GM19025 (cell line): ENCODE measurements around the gene GAPDH.
"Not testable (repeated sequence)": the region's sequence is repeated elsewhere in the genome, so short reads cannot be mapped to it uniquely, and the experiment has no call there.

ENCODE experiments used
- ATAC-seq: cut with Tn5 transposase; IDR thresholded peaks from one replicate; pipeline ENCODE4 v1.9.1; 2021; ENCODE audit warnings: mild to moderate bottlenecking, low read depth, moderate library complexity; ENCODE audit not compliant: unreplicated experiment

Gene GAPDH

DNA sequence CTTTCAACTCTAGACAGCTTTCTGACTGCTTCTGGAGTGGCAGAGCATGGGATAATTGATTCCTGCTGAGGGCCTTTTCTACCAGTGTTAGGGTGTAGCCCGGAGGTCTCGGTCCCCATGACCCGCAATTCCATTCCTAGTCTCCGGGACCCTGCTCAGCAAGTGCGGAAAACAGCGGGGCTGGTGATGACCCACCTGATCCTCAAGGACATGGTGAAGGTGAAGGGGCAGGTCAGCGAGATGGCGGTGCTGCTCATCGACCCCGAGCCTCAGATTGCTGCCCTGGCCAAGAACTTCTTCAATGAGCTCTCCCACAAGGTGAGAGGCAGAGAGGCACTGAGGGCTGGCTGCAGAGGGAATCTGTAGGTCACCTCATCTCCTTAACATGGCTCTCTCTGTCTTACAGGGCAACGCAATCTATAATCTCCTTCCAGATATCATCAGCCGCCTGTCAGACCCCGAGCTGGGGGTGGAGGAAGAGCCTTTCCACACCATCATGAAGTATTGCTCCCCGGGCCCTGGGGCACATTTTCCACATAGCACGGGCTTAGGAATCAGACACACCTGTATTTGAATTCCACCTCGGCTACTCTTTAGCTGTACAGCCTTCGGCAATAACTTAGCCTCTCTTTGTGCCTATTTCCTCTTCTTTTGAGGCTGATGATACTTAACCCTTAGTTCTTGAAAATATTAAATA is 5.6 kb upstream of the GAPDH start:
- ATAC-seq = no peak

DNA sequence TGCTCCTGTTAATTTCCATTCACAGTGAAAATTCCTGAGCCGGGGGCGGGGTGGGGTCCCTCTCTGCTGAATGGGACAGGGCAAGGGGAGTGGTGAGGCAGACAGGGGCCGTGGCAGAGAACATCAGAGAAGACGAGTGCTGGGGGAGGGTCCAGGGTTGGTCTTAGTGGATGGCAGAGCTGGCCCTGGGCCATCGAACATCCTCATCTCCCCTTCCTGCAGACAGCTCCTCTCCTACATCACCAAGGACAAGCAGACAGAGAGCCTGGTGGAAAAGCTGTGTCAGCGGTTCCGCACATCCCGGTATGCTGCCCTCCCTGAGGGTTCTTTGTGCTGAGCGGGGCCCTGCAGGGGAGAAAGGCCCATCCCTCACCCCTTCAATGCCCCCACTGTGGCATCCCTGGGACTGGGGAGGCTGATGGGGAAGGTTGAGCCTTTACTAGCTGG is 5.0 kb upstream of the GAPDH start:
- ATAC-seq = no peak

DNA sequence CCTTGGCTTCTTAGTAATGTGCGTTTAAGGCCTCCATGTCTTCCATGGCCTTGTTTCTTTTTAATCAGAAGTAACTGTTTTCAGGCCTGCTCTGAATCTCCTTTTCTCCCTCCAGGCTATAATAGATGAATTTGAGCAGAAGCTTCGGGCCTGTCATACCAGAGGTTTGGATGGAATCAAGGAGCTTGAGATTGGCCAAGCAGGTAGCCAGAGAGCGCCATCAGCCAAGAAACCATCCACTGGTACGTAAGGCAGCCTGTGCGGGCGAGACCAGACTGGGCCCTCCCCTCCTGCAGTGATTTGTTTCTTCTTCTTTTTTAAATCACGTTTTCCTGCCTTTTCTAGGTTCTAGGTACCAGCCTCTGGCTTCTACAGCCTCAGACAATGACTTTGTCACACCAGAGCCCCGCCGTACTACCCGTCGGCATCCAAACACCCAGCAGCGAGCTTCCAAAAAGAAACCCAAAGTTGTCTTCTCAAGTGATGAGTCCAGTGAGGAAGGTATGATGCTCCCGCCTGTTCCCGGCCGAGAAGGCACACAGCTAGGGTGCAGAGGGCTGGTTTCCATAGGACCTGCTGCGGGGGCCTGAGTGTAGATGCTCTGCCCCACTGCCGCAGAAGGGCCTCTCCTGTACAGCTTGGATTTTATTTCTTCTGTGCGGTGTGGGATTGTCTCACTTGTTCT is 3.6 kb upstream of the GAPDH start:
- ATAC-seq = no peak

DNA sequence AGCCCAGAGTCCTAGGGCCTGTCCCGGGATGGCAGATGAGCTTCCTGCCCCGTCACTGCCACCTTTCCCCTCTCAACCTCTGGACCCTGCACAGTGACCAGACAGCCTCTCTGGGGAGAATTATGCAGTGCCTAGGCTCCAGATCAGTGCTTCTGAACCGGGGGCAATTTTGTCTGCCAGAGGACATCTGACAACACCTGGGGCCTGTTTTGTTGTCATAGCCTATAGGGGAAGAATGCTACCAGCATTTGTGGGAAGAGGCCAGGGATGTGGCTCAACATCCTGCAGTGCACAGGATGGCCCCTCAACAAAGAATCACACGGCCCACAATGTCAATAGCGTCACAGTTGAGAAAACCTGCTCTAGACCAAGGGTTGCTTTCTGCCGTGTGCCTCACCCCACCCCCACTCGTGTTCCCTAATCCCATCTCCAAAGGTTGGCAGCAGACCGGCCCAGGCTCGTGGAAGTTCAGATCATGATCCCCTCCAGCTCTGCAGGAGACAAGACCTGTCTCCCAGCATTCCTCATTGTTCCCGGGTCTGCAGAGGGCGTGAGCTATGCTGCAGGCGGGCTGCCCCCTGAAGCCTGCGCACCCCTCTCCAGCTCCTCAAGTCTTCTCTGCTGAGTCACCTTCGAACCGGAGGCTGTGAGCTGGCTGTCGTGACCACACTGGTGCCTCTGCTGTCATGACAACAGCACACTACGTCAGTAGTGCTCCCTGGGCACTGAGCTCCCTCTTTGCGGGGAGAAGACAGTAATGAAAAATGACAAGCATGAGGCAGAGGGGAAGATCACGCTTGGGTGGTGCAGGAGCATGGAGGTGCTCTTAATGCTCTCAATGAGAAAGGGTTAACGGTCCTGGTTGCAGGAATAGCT is 2.0 kb upstream of the GAPDH start:
- no peak for ATAC-seq

DNA sequence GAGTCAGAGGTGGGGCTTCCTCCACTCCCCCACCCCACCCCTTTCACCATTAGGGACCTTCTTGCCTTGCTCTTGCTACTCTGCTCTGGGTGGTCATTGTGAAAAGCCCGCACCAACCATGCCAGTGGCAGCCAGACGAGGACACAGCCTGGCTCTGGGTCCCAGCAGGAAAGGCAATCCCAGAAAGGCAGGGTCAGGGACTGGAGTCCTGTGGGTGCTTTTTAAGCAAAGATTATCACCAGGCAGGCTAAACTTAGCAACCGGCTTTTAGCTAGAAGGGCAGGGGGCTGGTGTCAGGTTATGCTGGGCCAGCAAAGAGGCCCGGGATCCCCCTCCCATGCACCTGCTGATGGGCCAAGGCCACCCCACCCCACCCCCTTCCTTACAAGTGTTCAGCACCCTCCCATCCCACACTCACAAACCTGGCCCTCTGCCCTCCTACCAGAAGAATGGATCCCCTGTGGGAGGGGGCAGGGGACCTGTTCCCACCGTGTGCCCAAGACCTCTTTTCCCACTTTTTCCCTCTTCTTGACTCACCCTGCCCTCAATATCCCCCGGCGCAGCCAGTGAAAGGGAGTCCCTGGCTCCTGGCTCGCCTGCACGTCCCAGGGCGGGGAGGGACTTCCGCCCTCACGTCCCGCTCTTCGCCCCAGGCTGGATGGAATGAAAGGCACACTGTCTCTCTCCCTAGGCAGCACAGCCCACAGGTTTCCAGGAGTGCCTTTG is 1.2 kb upstream of the GAPDH start:
- peak; percentile 6 for ATAC-seq

DNA sequence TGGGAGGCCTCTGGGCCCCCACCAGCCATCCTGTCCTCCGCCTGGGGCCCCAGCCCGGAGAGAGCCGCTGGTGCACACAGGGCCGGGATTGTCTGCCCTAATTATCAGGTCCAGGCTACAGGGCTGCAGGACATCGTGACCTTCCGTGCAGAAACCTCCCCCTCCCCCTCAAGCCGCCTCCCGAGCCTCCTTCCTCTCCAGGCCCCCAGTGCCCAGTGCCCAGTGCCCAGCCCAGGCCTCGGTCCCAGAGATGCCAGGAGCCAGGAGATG is 729 bp upstream of the GAPDH start:
- peak; percentile 9 for ATAC-seq

DNA sequence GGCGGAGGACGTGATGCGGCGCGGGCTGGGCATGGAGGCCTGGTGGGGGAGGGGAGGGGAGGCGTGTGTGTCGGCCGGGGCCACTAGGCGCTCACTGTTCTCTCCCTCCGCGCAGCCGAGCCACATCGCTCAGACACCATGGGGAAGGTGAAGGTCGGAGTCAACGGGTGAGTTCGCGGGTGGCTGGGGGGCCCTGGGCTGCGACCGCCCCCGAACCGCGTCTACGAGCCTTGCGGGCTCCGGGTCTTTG is 303 bp downstream of the GAPDH start:
- no peak for ATAC-seq

DNA sequence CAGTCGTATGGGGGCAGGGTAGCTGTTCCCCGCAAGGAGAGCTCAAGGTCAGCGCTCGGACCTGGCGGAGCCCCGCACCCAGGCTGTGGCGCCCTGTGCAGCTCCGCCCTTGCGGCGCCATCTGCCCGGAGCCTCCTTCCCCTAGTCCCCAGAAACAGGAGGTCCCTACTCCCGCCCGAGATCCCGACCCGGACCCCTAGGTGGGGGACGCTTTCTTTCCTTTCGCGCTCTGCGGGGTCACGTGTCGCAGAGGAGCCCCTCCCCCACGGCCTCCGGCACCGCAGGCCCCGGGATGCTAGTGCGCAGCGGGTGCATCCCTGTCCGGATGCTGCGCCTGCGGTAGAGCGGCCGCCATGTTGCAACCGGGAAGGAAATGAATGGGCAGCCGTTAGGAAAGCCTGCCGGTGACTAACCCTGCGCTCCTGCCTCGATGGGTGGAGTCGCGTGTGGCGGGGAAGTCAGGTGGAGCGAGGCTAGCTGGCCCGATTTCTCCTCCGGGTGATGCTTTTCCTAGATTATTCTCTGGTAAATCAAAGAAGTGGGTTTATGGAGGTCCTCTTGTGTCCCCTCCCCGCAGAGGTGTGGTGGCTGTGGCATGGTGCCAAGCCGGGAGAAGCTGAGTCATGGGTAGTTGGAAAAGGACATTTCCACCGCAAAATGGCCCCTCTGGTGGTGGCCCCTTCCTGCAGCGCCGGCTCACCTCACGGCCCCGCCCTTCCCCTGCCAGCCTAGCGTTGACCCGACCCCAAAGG is 804 bp downstream of the GAPDH start:
- ATAC-seq = peak; percentile 0

DNA sequence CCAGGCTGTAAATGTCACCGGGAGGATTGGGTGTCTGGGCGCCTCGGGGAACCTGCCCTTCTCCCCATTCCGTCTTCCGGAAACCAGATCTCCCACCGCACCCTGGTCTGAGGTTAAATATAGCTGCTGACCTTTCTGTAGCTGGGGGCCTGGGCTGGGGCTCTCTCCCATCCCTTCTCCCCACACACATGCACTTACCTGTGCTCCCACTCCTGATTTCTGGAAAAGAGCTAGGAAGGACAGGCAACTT is 1.3 kb downstream of the GAPDH start:
- ATAC-seq = no peak

DNA sequence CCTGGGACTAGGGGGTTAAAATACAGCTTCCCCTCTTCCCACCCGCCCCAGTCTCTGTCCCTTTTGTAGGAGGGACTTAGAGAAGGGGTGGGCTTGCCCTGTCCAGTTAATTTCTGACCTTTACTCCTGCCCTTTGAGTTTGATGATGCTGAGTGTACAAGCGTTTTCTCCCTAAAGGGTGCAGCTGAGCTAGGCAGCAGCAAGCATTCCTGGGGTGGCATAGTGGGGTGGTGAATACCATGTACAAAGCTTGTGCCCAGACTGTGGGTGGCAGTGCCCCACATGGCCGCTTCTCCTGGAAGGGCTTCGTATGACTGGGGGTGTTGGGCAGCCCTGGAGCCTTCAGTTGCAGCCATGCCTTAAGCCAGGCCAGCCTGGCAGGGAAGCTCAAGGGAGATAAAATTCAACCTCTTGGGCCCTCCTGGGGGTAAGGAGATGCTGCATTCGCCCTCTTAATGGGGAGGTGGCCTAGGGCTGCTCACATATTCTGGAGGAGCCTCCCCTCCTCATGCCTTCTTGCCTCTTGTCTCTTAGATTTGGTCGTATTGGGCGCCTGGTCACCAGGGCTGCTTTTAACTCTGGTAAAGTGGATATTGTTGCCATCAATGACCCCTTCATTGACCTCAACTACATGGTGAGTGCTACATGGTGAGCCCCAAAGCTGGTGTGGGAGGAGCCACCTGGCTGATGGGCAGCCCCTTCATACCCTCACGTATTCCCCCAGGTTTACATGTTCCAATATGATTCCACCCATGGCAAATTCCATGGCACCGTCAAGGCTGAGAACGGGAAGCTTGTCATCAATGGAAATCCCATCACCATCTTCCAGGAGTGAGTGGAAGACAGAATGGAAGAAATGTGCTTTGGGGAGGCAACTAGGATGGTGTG is 1.9 kb downstream of the GAPDH start:
- no peak for ATAC-seq

DNA sequence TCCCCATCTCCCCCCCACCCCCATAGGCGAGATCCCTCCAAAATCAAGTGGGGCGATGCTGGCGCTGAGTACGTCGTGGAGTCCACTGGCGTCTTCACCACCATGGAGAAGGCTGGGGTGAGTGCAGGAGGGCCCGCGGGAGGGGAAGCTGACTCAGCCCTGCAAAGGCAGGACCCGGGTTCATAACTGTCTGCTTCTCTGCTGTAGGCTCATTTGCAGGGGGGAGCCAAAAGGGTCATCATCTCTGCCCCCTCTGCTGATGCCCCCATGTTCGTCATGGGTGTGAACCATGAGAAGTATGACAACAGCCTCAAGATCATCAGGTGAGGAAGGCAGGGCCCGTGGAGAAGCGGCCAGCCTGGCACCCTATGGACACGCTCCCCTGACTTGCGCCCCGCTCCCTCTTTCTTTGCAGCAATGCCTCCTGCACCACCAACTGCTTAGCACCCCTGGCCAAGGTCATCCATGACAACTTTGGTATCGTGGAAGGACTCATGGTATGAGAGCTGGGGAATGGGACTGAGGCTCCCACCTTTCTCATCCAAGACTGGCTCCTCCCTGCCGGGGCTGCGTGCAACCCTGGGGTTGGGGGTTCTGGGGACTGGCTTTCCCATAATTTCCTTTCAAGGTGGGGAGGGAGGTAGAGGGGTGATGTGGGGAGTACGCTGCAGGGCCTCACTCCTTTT is 2.7 kb downstream of the GAPDH start:
- no peak for ATAC-seq

DNA sequence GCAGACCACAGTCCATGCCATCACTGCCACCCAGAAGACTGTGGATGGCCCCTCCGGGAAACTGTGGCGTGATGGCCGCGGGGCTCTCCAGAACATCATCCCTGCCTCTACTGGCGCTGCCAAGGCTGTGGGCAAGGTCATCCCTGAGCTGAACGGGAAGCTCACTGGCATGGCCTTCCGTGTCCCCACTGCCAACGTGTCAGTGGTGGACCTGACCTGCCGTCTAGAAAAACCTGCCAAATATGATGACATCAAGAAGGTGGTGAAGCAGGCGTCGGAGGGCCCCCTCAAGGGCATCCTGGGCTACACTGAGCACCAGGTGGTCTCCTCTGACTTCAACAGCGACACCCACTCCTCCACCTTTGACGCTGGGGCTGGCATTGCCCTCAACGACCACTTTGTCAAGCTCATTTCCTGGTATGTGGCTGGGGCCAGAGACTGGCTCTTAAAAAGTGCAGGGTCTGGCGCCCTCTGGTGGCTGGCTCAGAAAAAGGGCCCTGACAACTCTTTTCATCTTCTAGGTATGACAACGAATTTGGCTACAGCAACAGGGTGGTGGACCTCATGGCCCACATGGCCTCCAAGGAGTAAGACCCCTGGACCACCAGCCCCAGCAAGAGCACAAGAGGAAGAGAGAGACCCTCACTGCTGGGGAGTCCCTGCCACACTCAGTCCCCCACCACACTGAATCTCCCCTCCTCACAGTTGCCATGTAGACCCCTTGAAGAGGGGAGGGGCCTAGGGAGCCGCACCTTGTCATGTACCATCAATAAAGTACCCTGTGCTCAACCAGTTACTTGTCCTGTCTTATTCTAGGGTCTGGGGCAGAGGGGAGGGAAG is 3.5 kb downstream of the GAPDH start:
- not testable (repeated sequence) for ATAC-seq

DNA sequence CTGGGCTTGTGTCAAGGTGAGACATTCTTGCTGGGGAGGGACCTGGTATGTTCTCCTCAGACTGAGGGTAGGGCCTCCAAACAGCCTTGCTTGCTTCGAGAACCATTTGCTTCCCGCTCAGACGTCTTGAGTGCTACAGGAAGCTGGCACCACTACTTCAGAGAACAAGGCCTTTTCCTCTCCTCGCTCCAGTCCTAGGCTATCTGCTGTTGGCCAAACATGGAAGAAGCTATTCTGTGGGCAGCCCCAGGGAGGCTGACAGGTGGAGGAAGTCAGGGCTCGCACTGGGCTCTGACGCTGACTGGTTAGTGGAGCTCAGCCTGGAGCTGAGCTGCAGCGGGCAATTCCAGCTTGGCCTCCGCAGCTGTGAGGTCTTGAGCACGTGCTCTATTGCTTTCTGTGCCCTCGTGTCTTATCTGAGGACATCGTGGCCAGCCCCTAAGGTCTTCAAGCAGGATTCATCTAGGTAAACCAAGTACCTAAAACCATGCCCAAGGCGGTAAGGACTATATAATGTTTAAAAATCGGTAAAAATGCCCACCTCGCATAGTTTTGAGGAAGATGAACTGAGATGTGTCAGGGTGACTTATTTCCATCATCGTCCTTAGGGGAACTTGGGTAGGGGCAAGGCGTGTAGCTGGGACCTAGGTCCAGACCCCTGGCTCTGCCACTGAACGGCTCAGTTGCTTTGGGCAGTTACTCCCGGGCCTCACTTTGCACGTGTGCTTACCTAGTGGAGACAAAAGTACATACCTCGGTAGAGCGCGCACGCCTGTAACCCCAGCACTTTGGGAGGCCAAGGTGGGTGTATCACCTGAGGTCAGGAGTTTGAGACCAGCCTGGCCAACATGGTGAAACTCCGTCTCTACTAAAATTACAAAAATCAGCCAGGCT is 4.3 kb downstream of the GAPDH start:
- ATAC-seq = no peak

DNA sequence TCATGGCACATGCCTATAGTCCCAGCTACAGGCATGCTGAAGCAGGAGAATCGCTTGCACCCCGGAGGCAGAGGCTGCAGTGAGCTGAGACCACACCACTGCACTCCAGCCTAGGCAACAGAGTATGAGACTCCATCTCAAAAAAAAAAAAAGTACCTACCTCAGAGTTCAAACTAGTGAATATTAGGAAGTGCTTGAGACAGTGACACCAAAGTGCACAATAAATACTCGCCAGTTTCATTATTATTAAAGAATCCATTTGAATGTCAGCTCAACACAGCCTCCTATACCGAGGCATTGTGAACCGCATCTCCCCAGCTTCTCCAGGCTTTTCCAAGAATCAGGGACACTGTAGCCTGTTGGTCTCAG is 5.0 kb downstream of the GAPDH start:
- no peak for ATAC-seq

DNA sequence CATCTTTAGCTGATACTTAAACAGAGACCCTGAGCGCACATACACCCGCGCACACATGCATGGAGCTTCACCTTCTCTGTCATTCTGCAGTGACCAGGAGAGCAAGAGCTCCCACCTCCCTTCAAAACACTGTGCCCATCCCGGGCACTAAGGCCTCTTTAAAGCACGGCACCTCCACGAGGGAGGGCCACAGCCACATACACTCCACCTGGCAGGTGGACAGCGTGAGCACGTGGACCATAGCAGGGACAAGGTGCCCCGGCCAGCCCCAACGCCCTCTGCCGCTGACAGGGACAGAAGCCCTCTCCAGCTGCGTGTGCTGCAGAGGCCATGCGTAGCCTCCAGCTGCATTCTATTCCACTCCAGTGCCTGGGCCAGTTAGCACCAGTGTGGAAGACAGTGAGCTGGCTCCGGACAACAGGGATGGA is 5.4 kb downstream of the GAPDH start:
- ATAC-seq = no peak

DNA sequence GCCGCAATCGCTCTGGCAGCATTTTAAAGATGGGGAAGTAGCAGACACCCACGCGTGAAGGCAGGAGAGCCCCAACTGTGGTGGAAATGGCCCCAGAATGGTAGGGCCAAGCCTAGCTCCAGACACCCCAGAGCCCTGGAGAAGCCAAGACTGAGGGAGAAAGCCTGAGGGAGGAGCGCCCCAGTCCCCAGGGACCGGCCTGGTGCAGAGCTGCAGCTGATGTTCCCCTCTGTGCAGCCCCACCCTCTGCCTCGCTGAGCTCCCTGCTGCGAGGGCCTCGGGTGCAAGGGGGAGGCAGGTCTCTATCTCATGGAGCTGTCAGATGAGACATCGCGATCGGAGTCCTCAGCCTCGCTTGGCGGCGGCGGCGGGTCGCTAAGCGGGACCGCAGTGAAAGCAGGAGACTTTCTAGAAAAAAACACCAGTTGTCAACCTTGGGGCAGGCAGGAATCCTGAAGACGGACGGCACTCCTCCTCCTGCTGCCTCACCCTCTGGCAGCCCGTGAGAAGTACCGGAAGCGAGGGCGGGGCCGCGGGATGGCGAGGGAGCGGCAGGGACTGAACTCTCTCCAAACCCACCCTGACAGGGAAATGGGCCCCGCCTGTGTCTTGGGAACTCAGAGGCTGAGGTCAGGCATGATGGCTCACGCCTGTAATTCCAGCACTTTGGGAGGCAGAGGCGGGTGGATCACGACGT is 6.0 kb downstream of the GAPDH start:
- no peak for ATAC-seq
